Skeletal muscle tissue (tissue), 4 donors: ENCODE data around the gene C19orf47. TPM values are rescaled to one million over a fixed set of nuclear protein-coding genes. Genes with fewer than 3 reads are reported as not detected.

Source experiments
- H3K27ac ChIP-seq: one replicate; pipeline ENCODE4 v1.7.0; 2013; ENCODE audit warnings: mild to moderate bottlenecking, low read depth, low read length, inconsistent platforms
- H3K27me3 ChIP-seq, 3 donors: one replicate each; pipeline ENCODE4 v1.7.0; 2013; ENCODE audit warnings: low read length in 3 of 3; ENCODE audit not compliant: control insufficient read depth in 3 of 3, insufficient read depth in 3 of 3
- H3K36me3 ChIP-seq, 3 donors: one replicate each; pipeline ENCODE4 v1.7.0; 2013; ENCODE audit warnings: low read length in 3 of 3; ENCODE audit not compliant: control insufficient read depth in 3 of 3, insufficient read depth in 3 of 3
- H3K4me1 ChIP-seq, 3 donors: one replicate each; pipeline ENCODE4 v1.7.0; 2013; ENCODE audit warnings: low read length in 3 of 3, mild to moderate bottlenecking in 3 of 3; ENCODE audit not compliant: control insufficient read depth in 3 of 3, insufficient read depth in 3 of 3
- H3K4me3 ChIP-seq, 3 donors: one replicate each; pipeline ENCODE4 v1.7.0; 2013; ENCODE audit warnings: low read length in 3 of 3
- H3K9ac ChIP-seq, 3 donors: one replicate each; pipeline ENCODE4 v1.7.0; 2013; ENCODE audit warnings: low read length in 3 of 3, mild to moderate bottlenecking in 3 of 3, moderate library complexity in 2 of 3, low read depth in 1 of 3
- H3K9me3 ChIP-seq, 3 donors: one replicate each; pipeline ENCODE4 v1.7.0; 2013; ENCODE audit warnings: low read length in 3 of 3; ENCODE audit not compliant: control insufficient read depth in 3 of 3
- total RNA-seq: library from RNA; depleted of rRNA; stranded (reverse); fragments of >200 nt; gene quantifications from one replicate; pipeline ENCODE4 v1.2.3, GENCODE V29; 2014
- donor health status: Osteomylitis.

Gene C19orf47
- total RNA-seq, 1 donor from 2014 or later: 35.0 TPM

DNA sequence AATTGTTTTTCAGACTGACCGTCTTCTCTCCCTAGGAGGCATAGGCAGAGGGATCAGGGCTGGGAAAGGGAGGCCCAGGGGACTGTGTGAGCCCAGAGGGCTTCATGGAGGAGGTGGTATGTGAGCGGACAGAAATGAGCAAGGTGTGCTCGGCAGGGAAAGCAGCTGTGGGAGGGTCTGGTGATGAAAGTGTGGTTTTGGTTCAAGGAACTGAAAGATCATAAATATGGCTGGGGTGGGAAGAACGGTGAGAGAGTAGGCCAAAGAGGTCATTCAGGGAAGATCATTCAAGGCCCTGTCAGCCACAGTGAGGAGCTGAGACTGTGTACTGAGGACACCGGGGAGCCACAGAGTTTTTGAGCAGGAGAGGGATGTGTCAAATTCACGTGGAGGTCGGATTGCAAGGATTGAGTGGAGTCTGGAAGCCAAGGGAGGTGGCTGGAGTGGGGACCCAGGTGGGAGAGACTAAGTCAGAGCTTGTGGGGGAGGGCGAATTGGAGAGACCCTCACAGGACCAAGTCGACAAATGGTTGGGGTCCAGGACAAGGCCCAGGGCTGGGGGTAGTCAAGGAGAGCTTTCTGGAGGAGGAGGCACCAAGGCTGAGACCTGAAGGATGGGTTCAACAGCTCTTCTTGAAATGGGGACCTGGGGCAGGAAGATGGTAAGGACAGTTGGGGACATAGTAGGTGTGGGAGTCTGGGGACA is 7.9 kb upstream of the C19orf47 start:
- Histone ChIP-seq H3K4me1 (peaks cover 0 to 13% (median 2%) of the 10 kb centered on the region in 3 donors), H3K9ac (peak overlapping the region in 1 of 3 donors; percentile 30), H3K9me3 (no peaks in the 10 kb centered on the region), H3K36me3 (peaks cover 0 to 4% (median 0%) of the 10 kb centered on the region in 3 donors), H3K27me3 (no peaks in the 10 kb centered on the region), H3K4me3 (no peak overlapping the region), H3K27ac (no peak overlapping the region)

DNA sequence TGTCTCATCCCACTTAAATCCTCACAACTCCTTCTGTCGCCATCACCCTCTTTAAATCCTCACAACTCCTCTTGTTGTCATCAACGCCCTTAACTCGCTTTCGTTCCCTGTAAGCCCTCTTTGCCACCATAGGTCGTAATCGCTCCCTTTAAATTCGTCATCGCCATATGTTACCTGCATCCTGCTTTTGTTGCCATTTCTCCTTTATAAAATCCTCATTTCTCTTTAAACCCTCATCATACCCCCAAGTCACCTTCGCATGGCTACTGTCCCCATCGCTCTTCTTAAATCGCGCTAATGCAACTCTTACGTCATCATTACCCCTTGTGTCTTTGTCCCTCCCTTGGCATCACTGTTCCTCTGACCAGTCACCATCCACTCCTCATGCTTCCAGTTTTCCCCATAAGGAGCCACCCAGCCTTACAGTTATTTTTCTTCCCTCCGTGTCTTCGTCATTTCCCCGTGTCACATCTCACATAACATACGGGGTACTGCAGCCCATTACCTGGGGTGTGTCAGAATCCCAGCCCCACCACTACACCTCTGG is 837 bp upstream of the C19orf47 start:
- no peaks in the 10 kb centered on the region for H3K36me3 ChIP-seq
- no peaks in the 10 kb centered on the region for H3K27me3 ChIP-seq
- H3K4me3 ChIP-seq: peak overlapping the region; percentile 75 to 97 (median 95)
- peak overlapping the region; percentile 87 to 90 (median 89) for H3K9ac ChIP-seq
- peak overlapping the region; percentile 73 for H3K27ac ChIP-seq
- H3K4me1 ChIP-seq: peaks cover 7 to 28% (median 15%) of the 10 kb centered on the region in 3 donors
- no peaks in the 10 kb centered on the region for H3K9me3 ChIP-seq

DNA sequence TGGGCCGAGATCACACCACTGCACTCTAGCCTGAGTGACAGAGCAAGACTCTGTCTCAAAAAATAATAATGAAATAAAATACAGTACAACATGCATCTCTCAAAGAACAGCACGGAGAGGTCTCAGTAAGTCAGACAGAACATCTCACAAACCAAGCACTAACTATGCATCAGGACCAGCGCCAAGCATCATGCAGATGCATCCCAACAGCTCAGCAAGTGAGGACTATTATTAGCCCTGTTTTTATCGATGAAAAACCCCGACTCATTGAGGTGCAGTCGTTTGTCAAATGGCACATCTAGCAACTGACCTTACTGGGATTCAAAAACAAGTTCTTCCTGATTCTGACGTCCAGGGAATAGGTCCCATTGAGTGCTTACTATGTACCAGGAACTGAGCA is 3.8 kb downstream of the C19orf47 start:
- no peak overlapping the region for H3K27ac ChIP-seq
- no peaks in the 10 kb centered on the region for H3K27me3 ChIP-seq
- no peak overlapping the region for H3K9ac ChIP-seq
- H3K9me3 ChIP-seq: no peaks in the 10 kb centered on the region
- no peak overlapping the region for H3K4me3 ChIP-seq
- peaks cover 0 to 2% (median 0%) of the 10 kb centered on the region in 3 donors for H3K36me3 ChIP-seq
- peaks cover 18 to 50% (median 36%) of the 10 kb centered on the region in 3 donors for H3K4me1 ChIP-seq

DNA sequence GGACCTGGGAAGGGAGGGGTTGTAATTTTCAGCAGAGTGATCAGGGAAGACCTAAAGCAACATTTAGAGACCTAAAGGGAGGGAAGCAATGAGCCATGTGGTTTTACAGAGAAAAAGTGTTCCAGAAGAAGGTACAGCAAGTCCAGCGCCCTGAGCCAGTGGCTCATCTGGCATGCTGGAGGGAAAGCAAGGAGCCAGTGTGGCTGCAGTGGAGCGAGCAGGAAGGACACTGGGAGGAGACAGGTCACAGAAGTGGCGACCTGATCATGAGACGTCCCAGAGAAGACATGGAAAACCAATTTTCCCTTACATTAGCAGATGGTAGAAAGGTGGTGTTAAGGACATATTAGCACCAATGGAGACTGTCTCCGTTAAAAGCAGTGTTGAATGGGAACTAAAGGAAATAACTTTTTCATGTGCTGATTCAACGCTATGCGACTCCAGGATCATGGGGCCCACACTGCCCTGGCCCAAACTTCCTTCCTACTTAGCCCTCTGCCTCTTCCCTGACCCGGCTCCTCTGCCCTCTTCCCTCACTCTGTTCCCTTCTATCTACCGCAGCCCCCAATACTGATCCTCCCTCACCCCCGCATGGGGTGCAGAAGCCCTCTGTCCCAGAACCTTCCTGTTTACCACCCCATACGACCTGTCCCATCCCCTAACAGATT is 5.4 kb downstream of the C19orf47 start:
- Histone ChIP-seq H3K9ac (peak overlapping the region in 1 of 3 donors; percentile 47), H3K27me3 (no peaks in the 10 kb centered on the region), H3K27ac (peak overlapping the region; percentile 98), H3K4me3 (no peak overlapping the region), H3K36me3 (peaks cover 3 to 7% (median 6%) of the 10 kb centered on the region in 3 donors), H3K9me3 (no peaks in the 10 kb centered on the region), H3K4me1 (peaks cover 11 to 49% (median 30%) of the 10 kb centered on the region in 3 donors)

DNA sequence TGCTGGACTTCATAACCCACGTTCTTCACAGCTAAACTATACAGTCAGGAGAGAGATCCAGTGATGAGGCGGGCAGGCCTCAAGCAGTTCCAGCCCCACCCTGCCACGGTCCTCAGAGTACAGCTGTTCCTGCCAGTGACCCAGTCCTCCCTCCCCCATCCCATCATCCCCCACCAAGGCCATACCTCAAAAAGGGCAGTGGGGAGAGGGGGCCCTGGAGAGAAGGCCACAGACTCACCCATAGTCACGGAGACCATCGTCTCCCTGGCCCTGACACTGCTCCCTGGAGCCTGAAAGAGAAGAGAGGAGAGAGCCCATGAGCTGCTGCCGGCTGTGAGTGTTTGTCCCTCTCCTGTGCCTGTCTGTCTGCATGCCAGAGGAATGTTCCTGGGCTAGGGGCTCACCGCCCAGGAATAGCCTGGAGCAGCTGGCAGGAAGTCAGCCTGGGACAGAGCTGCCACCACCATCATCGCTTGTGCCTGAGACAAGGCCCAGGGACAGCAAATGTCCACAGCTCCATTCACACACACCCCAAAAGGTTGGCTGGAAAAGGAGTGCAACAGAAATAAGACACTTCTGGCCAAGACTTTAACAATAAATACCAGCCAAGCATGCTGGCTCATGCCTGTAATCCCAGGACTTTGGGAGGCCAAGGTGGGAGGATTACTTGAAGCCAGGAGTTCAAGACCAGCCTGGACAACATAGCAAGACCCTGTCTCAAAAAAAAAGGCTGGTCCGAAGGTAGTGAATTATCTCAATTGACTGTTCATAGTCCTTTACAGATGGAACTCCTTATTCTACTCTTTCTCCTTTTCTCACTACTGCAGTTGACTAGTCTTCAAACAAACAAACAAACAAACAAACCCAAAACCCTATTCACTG is 6.4 kb downstream of the C19orf47 start:
- no peaks in the 10 kb centered on the region for H3K27me3 ChIP-seq
- H3K4me3 ChIP-seq: peak overlapping the region; percentile 57 to 65 (median 58)
- peaks cover 5 to 8% (median 6%) of the 10 kb centered on the region in 3 donors for H3K36me3 ChIP-seq
- H3K27ac ChIP-seq: peak overlapping the region; percentile 98
- H3K4me1 ChIP-seq: peaks cover 11 to 40% (median 27%) of the 10 kb centered on the region in 3 donors
- peak overlapping the region; percentile 75 to 76 (median 76) for H3K9ac ChIP-seq
- no peaks in the 10 kb centered on the region for H3K9me3 ChIP-seq

DNA sequence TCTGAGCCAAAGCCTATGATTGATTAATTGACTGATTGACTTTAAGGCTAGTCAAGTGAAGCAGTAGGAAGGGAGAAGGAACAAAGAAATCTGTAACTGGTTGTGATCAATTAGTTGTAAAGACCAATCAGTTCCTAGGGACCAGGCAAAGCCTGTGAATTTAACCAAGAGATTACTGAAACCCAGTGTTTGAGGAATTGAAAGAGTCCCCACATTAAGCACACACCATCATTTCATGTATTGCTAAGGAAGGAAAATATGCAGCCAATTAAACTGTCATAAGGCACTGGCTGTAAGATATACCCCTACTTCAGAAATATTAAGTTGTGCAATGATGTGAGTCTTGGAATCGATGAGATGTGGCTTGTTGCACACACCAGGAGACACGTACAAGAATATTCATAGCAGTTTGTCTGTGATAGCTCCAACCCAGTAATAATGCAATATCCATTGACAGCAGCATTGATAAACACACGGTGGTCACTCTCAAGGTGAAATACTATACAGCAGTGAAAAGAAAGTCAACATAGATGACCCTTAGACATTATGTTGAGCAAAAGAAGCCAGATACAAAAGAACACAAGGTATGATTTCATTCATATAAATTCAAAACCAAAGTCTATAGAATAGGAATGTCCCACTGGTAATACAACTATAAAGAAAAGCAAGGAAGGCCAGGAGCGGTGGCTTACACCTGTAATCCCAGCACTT is 9.0 kb downstream of the C19orf47 start:
- Histone ChIP-seq H3K4me3 (no peak overlapping the region), H3K9me3 (no peaks in the 10 kb centered on the region), H3K27me3 (no peaks in the 10 kb centered on the region), H3K27ac (no peak overlapping the region), H3K4me1 (peaks cover 11 to 30% (median 24%) of the 10 kb centered on the region in 3 donors), H3K9ac (peak overlapping the region in 1 of 3 donors; percentile 10), H3K36me3 (peaks cover 20 to 27% (median 21%) of the 10 kb centered on the region in 3 donors)

DNA sequence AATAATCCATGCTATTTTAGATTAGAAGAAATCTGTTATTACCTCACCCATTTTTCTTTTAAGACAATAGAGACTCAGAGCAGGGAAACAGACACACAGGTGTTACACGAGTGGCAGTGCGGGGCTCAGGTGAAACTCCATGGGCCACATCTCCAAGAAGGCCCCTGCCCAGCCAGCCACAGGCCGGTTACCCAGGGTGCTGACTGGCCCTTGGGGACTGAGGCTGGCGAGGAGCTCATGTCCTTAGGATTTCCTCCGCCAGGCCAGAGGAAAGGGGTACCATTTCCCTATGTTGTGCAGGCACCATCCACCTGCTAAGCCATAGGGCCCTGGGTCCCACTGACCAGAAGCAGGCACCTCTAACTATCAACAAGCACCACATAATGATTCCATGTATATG is 10.6 kb downstream of the C19orf47 start:
- Histone ChIP-seq H3K4me1 (peaks cover 11 to 19% (median 16%) of the 10 kb centered on the region in 3 donors), H3K36me3 (peaks cover 30 to 38% (median 32%) of the 10 kb centered on the region in 3 donors), H3K27me3 (no peaks in the 10 kb centered on the region)

DNA sequence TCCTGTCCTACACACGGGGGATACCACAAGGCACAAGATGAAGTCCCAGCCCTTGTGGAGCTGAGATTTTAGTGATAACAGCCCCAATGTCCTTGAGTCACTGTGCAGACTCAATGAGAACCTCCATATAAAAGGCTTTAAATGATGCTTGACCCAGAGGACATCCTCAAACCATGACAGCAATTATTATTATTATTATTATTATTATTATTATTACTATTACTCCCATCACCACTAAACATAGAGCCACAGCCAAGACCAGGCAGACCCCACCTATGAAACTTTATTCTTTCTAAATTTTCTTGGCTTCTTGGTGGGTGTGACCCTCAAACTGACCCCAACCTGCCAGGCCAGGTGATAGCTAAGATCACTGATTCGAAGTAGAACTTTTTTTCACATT is 11.1 kb downstream of the C19orf47 start:
- Histone ChIP-seq H3K4me3 (no peak overlapping the region), H3K9me3 (no peaks in the 10 kb centered on the region), H3K9ac (no peak overlapping the region), H3K36me3 (peaks cover 32 to 40% (median 37%) of the 10 kb centered on the region in 3 donors), H3K27ac (no peak overlapping the region), H3K4me1 (peaks cover 6 to 15% (median 11%) of the 10 kb centered on the region in 3 donors), H3K27me3 (no peaks in the 10 kb centered on the region)

More for the DNA sequence above, 10.6 kb downstream of the C19orf47 start:
- H3K9ac ChIP-seq: peak overlapping the region in 1 of 3 donors; percentile 3
- H3K9me3 ChIP-seq: no peaks in the 10 kb centered on the region
- no peak overlapping the region for H3K27ac ChIP-seq
- no peak overlapping the region for H3K4me3 ChIP-seq

DNA sequence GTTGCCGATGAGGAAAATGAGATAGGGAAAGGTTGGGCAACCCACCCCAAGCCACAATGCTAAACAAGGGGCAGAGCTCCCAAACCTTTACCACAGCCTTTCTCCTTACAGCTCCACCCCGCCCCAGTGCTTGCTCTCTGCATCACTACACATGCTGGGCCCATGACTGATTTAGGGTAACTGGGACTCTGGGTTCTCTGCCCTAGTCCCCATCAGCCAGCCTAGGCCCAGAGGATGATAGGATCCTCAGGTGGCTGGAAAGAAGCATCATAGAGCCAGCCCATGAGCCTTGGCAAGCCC is 11.6 kb downstream of the C19orf47 start:
- Histone ChIP-seq H3K4me3 (no peak overlapping the region), H3K27ac (no peak overlapping the region), H3K4me1 (peaks cover 4 to 9% (median 6%) of the 10 kb centered on the region in 3 donors), H3K27me3 (no peaks in the 10 kb centered on the region), H3K9me3 (no peaks in the 10 kb centered on the region), H3K36me3 (peaks cover 36 to 45% (median 43%) of the 10 kb centered on the region in 3 donors), H3K9ac (peak overlapping the region in 1 of 3 donors; percentile 43)
